CD4-positive, alpha-beta T cell (primary cell): ENCODE data around the gene BMPR1A. TPM values are rescaled to one million over a fixed set of nuclear protein-coding genes. Genes with fewer than 3 reads are reported as not detected.

Experiments
- ATAC-seq: fragments of 200-7000 bp; cut with Tn5 transposase; one replicate; pipeline ENCODE4 v1.10.0; 2022; ENCODE audit warnings: mild to moderate bottlenecking; ENCODE audit not compliant: poor library complexity
- CTCF ChIA-PET: fragments of 350-600 bp; sonication (Branson Sonifier 250); formaldehyde crosslinking; loops from one replicate; lab custom pipeline; 2021; ENCODE audit warnings: antibody characterized with exemption, inconsistent platforms; lab: Charles Lee
- POLR2A ChIA-PET: fragments of 350-600 bp; sonication (Branson Sonifier 250); formaldehyde crosslinking; loops from one replicate; lab custom pipeline; 2021; ENCODE audit warnings: antibody characterized with exemption, inconsistent platforms; lab: Charles Lee
- DNase-seq, 14 experiments: peaks; one replicate each; pipeline ENCODE4 v3.0.0-alpha.2; 2013 to 2020; ENCODE audit warnings: mixed read lengths in 2 of 14
- H3K27ac ChIP-seq, 2 donors: one replicate each; pipeline versions ENCODE4 v1.5.1 to v1.7.0; 2013; ENCODE audit warnings: low read length in 2 of 2, low read depth in 1 of 2, mild to moderate bottlenecking in 1 of 2
- H3K27me3 ChIP-seq, 2 experiments: 1 replicate in 1 of 2; 2 replicates in 1 of 2; pipeline versions ENCODE4 v1.6.1 to v1.7.0; 2013; ENCODE audit warnings: low read length in 2 of 2, control low read depth in 1 of 2, mild to moderate bottlenecking in 1 of 2, moderate library complexity in 1 of 2; ENCODE audit not compliant: insufficient read depth in 2 of 2, control insufficient read depth in 1 of 2
- H3K36me3 ChIP-seq: one replicate; pipeline ENCODE4 v1.6.1; 2013; ENCODE audit warnings: low read length, control low read depth; ENCODE audit not compliant: insufficient read depth
- H3K4me1 ChIP-seq: one replicate; pipeline ENCODE4 v1.6.1; 2013; ENCODE audit warnings: low read length, control low read depth; ENCODE audit not compliant: insufficient read depth
- H3K4me3 ChIP-seq: one replicate; pipeline ENCODE4 v1.5.1; 2013; ENCODE audit warnings: mild to moderate bottlenecking, low read length, moderate library complexity
- H3K9me3 ChIP-seq, 2 experiments: 1 replicate in 1 of 2; 2 replicates in 1 of 2; pipeline versions ENCODE4 v1.6.1 to v1.7.0; 2013; ENCODE audit warnings: low read length in 2 of 2, mild to moderate bottlenecking in 2 of 2, control low read depth in 1 of 2, moderate library complexity in 1 of 2; ENCODE audit not compliant: control insufficient read depth in 1 of 2, insufficient read depth in 1 of 2
- H3K27ac Mint-ChIP-seq: one replicate; pipeline ENCODE4 v1.8.0; 2020; ENCODE audit warnings: mixed read lengths
- H3K27me3 Mint-ChIP-seq: one replicate; pipeline ENCODE4 v1.8.0; 2021; ENCODE audit warnings: mixed read lengths
- H3K36me3 Mint-ChIP-seq: one replicate; pipeline ENCODE4 v1.8.0; 2021; ENCODE audit warnings: low read depth, mixed read lengths
- H3K4me1 Mint-ChIP-seq: one replicate; pipeline ENCODE4 v1.8.0; 2021; ENCODE audit warnings: low read depth, mixed read lengths
- H3K4me3 Mint-ChIP-seq: one replicate; pipeline ENCODE4 v1.8.0; 2020; ENCODE audit warnings: mild to moderate bottlenecking, mixed read lengths
- H3K9me3 Mint-ChIP-seq: one replicate; pipeline ENCODE4 v1.8.0; 2020; ENCODE audit warnings: mixed read lengths
- CTCF ChIP-seq: fragments of 200-600 bp; IDR thresholded peaks from one replicate; pipeline ENCODE4 v1.8.0; 2022; ENCODE audit warnings: antibody characterized with exemption, mild to moderate bottlenecking
- intact Hi-C, 2 experiments: fragments of 100-400 bp; cut with DNase I in 1 of 2; cut with micrococcal nuclease in 1 of 2; formaldehyde crosslinking; loops; one replicate each; pipeline versions ENCODE4 v1.15.1 to v1.9.0; 2023 to 2025; cut with DNase I, micrococcal nuclease
- total RNA-seq, 174 experiments: library from RNA in 2 of 174; stranded (reverse) in 2 of 174; gene quantifications; one replicate each; pipeline ENCODE4 v1.2.3 and lab custom pipeline; 2021 to 2026

The BMPR1A gene
- total RNA-seq, 2 experiments from 2014 or later: 1.9 to 2.6 TPM

GRCh38 chr10:86940677-86941076 lies 184.3 kb downstream of the BMPR1A start:
- Histone ChIP-seq H3K27ac (no peak overlapping the region), H3K4me1 (peaks cover 5% of the 10 kb centered on the region), H3K36me3 (no peaks in the 10 kb centered on the region), H3K27me3 (no peaks in the 10 kb centered on the region), H3K9me3 (no peaks in the 10 kb centered on the region), H3K4me3 (no peak overlapping the region)
- DNase-seq (no peak), ATAC-seq (no peak)
- ChIA-PET POLR2A (no interaction called here), CTCF (interaction anchor here (2.0 kb wide), 1 partner anchor 26 kb away, joined by 5 read pairs; no protein-coding TSS in a partner anchor)
- H3K4me1 Mint-ChIP-seq: no peaks in the 10 kb centered on the region
- H3K36me3 Mint-ChIP-seq: no peaks in the 10 kb centered on the region
- no peaks in the 10 kb centered on the region for H3K27me3 Mint-ChIP-seq
- H3K9me3 Mint-ChIP-seq: no peaks in the 10 kb centered on the region
- no peak overlapping the region for H3K4me3 Mint-ChIP-seq
- no peak overlapping the region for H3K27ac Mint-ChIP-seq
- TF ChIP-seq CTCF: no peak
- intact Hi-C loops: no loop called here

DNA sequence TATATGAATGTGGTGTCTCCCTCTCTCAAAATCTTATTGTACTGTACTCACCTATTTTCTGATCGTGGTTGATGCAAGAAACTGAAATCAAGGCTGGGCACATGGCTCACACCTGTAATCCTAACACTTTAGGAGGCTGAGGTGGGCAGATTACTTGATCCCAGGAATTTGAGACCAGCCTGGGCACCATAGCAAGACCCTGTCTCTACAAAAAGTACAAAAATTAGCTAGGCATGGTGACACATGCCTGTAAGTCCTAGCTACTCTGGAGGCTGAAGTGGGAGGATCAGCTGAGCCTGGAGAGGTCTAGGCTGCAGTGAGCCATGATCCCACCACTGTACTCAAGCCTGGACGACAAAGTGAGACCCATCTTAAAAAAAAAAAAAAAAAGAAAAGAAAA lies 185.0 kb downstream of the BMPR1A start:
- H3K4me1 ChIP-seq: peaks cover 5% of the 10 kb centered on the region
- no peaks in the 10 kb centered on the region for H3K9me3 Mint-ChIP-seq
- ATAC-seq (no peak), DNase-seq (no peak)
- no peaks in the 10 kb centered on the region for H3K4me1 Mint-ChIP-seq
- POLR2A ChIA-PET: no interaction called here
- no peaks in the 10 kb centered on the region for H3K9me3 ChIP-seq
- no peaks in the 10 kb centered on the region for H3K27me3 ChIP-seq
- no peak overlapping the region for H3K27ac Mint-ChIP-seq
- peaks cover under 1% of the 10 kb centered on the region for H3K27me3 Mint-ChIP-seq
- H3K36me3 Mint-ChIP-seq: no peaks in the 10 kb centered on the region
- H3K36me3 ChIP-seq: no peaks in the 10 kb centered on the region
- H3K4me3 Mint-ChIP-seq: no peak overlapping the region
- CTCF ChIA-PET: interaction anchor here (2.0 kb wide), 1 partner anchor 25 kb away, joined by 5 read pairs; no protein-coding TSS in a partner anchor
- no peak for TF ChIP-seq CTCF
- intact Hi-C loops: no loop called here
- H3K4me3 ChIP-seq: no peak overlapping the region
- H3K27ac ChIP-seq: no peak overlapping the region

- Histone ChIP-seq H3K27ac (no peak overlapping the region), H3K4me3 (no peak overlapping the region), H3K4me1 (peaks cover 5% of the 10 kb centered on the region), H3K27me3 (no peaks in the 10 kb centered on the region), H3K9me3 (no peaks in the 10 kb centered on the region), H3K36me3 (no peaks in the 10 kb centered on the region)
- H3K9me3 Mint-ChIP-seq: no peaks in the 10 kb centered on the region
- H3K27ac Mint-ChIP-seq: no peak overlapping the region
- H3K36me3 Mint-ChIP-seq: no peaks in the 10 kb centered on the region
- H3K4me3 Mint-ChIP-seq: no peak overlapping the region
- H3K27me3 Mint-ChIP-seq: peaks cover 5% of the 10 kb centered on the region
- H3K4me1 Mint-ChIP-seq: no peaks in the 10 kb centered on the region
- DNase-seq: peak in 1 of 14 experiments; percentile 11
- CTCF ChIA-PET: interaction anchor here (2.0 kb wide), 1 partner anchor 24 kb away, joined by 5 read pairs; no protein-coding TSS in a partner anchor
- ATAC-seq: no peak
- intact Hi-C loops: no loop called here
- POLR2A ChIA-PET: no interaction called here
- no peak for TF ChIP-seq CTCF
Measured at GRCh38 chr10:86941991-86942421, 185.6 kb downstream of the BMPR1A start.
